HEK293 (cell line): Measurements from ENCODE around the gene LVRN.

Experiments
- CTCF ChIA-PET: fragments of 350-600 bp; formaldehyde crosslinking; extraction: SDS; loops from one replicate; lab custom pipeline; 2021; ENCODE audit warnings: antibody characterized with exemption; lab: Yijun Ruan, JAX
- POLR2A ChIA-PET: fragments of 300-600 bp; formaldehyde crosslinking; extraction: SDS; loops from one replicate; lab custom pipeline; 2020; ENCODE audit warnings: antibody characterized with exemption, inconsistent platforms; lab: Yijun Ruan, JAX
- H3K27ac ChIP-seq: fragments of 200-500 bp; sonication (Bioruptor generic); 2 replicates; pipeline ENCODE4 v1.5.1; 2014; ENCODE audit warnings: low read depth, low read length, control low read depth, inconsistent platforms; ENCODE audit errors: extremely low read depth
- H3K36me3 ChIP-seq, 2 experiments: fragments of 200-500 bp in 1 of 2; sonication (Bioruptor generic) in 1 of 2; 1 replicate in 1 of 2; 2 replicates in 1 of 2; pipeline ENCODE4 v1.5.1; 2014 to 2017; ENCODE audit warnings: inconsistent platforms in 2 of 2, low read length in 2 of 2; ENCODE audit not compliant: control insufficient read depth in 2 of 2, insufficient read depth in 1 of 2
- H3K4me1 ChIP-seq: fragments of 200-500 bp; sonication (Bioruptor generic); 2 replicates; pipeline ENCODE4 v1.5.1; 2014; ENCODE audit warnings: mild to moderate bottlenecking, low read length, inconsistent platforms; ENCODE audit not compliant: control insufficient read depth, insufficient read depth
- H3K4me3 ChIP-seq: 2 replicates; pipeline ENCODE4 v1.5.1; 2011; ENCODE audit warnings: low read depth, mild to moderate bottlenecking, control low read depth, low read length, moderate library complexity
- H3K9me3 ChIP-seq: fragments of 200-500 bp; sonication (Bioruptor generic); 2 replicates; pipeline ENCODE4 v1.5.1; 2014; ENCODE audit warnings: low read depth, low read length, inconsistent platforms; ENCODE audit not compliant: control insufficient read depth, insufficient read depth
- EGR2 ChIP-seq: fragments of 450-650 bp; formaldehyde crosslinking; IDR thresholded peaks from 2 replicates; pipeline ENCODE4 v1.5.1; 2016; ENCODE audit warnings: low read depth, missing biosample characterization, missing genetic modification characterization
- FEZF1 ChIP-seq: fragments of 450-650 bp; formaldehyde crosslinking; IDR thresholded peaks from 2 replicates; pipeline ENCODE4 v1.5.1; 2016; ENCODE audit warnings: missing biosample characterization, missing genetic modification characterization
- GLI4 ChIP-seq: fragments of 450-650 bp; formaldehyde crosslinking; IDR thresholded peaks from 2 replicates; pipeline ENCODE4 v1.5.1; 2016; ENCODE audit warnings: missing biosample characterization, missing genetic modification characterization
- HOXA7 ChIP-seq: sonication (generic); formaldehyde crosslinking; IDR thresholded peaks from 2 replicates; pipeline ENCODE4 v1.8.1; 2022; ENCODE audit warnings: missing genetic modification reagents, borderline replicate concordance
- REPIN1 ChIP-seq: fragments of 450-650 bp; formaldehyde crosslinking; IDR thresholded peaks from 2 replicates; pipeline ENCODE4 v1.5.1; 2017; ENCODE audit warnings: missing biosample characterization, missing genetic modification characterization, low read depth
- SALL2 ChIP-seq: fragments of 450-650 bp; formaldehyde crosslinking; IDR thresholded peaks from 2 replicates; pipeline ENCODE4 v1.5.0; 2017; ENCODE audit warnings: missing biosample characterization, mild to moderate bottlenecking, missing genetic modification characterization, borderline replicate concordance
- SETDB1 ChIP-seq: IDR thresholded peaks from one replicate; pipeline ENCODE4 v1.6.1; 2017; ENCODE audit warnings: mild to moderate bottlenecking, low read length, moderate library complexity, mixed read lengths; ENCODE audit not compliant: insufficient read length
- YY1 ChIP-seq: fragments of 450-650 bp; formaldehyde crosslinking; IDR thresholded peaks from 2 replicates; pipeline ENCODE4 v1.5.1; 2018; ENCODE audit warnings: missing biosample characterization, missing genetic modification characterization
- ZNF121 ChIP-seq: fragments of 450-650 bp; formaldehyde crosslinking; IDR thresholded peaks from 2 replicates; pipeline ENCODE4 v1.5.1; 2016; ENCODE audit warnings: missing biosample characterization, missing genetic modification characterization
- ZNF138 ChIP-seq: fragments of 450-650 bp; formaldehyde crosslinking; IDR thresholded peaks from 2 replicates; pipeline ENCODE4 v1.5.1; 2016; ENCODE audit warnings: missing biosample characterization, missing genetic modification characterization, borderline replicate concordance
- ZNF155 ChIP-seq: fragments of 450-650 bp; formaldehyde crosslinking; IDR thresholded peaks from 2 replicates; pipeline ENCODE4 v1.5.1; 2016; ENCODE audit warnings: missing biosample characterization, missing genetic modification characterization
- ZNF544 ChIP-seq: fragments of 450-650 bp; formaldehyde crosslinking; IDR thresholded peaks from 2 replicates; pipeline ENCODE4 v1.5.0; 2017; ENCODE audit warnings: missing biosample characterization, missing genetic modification characterization
- ZNF600 ChIP-seq: fragments of 450-650 bp; formaldehyde crosslinking; IDR thresholded peaks from 2 replicates; pipeline ENCODE4 v1.5.1; 2016; ENCODE audit warnings: missing biosample characterization, missing genetic modification characterization
- ZNF624 ChIP-seq: fragments of 450-650 bp; formaldehyde crosslinking; IDR thresholded peaks from 2 replicates; pipeline ENCODE4 v1.5.1; 2017; ENCODE audit warnings: missing biosample characterization, missing genetic modification characterization
- ZNF658 ChIP-seq: fragments of 450-650 bp; formaldehyde crosslinking; IDR thresholded peaks from 2 replicates; pipeline ENCODE4; 2016; ENCODE audit warnings: missing biosample characterization, missing genetic modification characterization
- TF ChIP-seq, protein P1 (sequence below): fragments of 450-650 bp; formaldehyde crosslinking; IDR thresholded peaks from 2 replicates; pipeline ENCODE4 v1.5.0; 2017; ENCODE audit warnings: missing biosample characterization, missing genetic modification characterization, borderline replicate concordance
- TF ChIP-seq, protein P2 (sequence below): fragments of 450-650 bp; formaldehyde crosslinking; IDR thresholded peaks from 2 replicates; pipeline ENCODE4 v1.5.1; 2017; ENCODE audit warnings: missing biosample characterization, missing genetic modification characterization
- TF ChIP-seq, protein P3 (sequence below): fragments of 450-650 bp; formaldehyde crosslinking; IDR thresholded peaks from 2 replicates; pipeline ENCODE4 v1.5.1; 2016; ENCODE audit warnings: missing biosample characterization, missing genetic modification characterization, borderline replicate concordance
- TF ChIP-seq, protein P4 (sequence below): fragments of 450-650 bp; formaldehyde crosslinking; IDR thresholded peaks from 2 replicates; pipeline ENCODE4 v1.5.1; 2016; ENCODE audit warnings: missing biosample characterization, missing genetic modification characterization
- TF ChIP-seq, protein P5 (sequence below): fragments of 450-650 bp; formaldehyde crosslinking; IDR thresholded peaks from 2 replicates; pipeline ENCODE4 v1.5.1; 2016; ENCODE audit warnings: missing biosample characterization, missing genetic modification characterization
- TF ChIP-seq, protein P6 (sequence below): fragments of 450-650 bp; formaldehyde crosslinking; IDR thresholded peaks from 2 replicates; pipeline ENCODE4 v1.5.1; 2016; ENCODE audit warnings: missing biosample characterization, missing genetic modification characterization

LVRN gene

DNA sequence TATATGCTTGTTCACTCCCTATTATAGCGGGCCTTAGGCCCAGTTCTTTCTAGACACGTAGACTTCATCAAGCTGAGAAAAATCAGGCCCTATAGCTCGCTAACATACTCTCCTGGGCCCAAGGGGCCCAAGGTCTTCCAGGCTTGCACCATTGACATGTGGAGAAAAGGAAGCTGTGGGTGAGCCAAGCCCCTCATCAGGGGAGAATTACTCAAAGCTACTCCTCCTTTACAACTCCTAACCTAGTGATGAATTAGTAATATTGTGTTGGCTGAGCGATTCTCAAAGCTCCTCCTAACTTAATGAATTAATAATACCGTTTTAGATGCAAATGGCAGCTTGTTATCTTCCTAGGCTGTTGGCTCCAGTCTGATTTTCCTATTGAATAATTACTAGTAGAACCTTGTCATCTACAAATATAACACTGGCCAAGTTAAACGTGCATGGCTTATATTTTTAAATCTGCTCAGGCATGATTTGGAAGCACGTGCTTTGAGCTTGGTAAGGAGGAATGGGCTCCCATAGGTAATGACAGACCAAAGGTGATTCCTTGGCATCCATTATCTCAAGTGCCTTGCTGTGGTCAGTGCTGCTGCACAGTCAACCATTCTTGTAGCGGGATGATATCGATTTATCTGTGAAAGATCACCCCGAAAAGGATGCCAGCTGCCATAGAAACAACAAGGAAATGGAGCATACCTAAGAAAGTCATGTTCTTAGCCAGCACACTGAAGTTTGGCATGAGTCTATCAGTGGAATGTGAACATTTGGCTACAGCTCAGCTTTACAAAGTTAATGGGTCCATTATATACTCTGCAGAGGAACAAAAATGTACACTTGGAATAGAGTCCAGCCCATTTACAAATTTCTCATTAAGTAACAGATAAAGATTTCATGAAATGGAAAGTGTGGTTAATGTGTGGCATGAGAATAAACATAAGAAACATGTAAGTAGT, 23.8 kb downstream of the LVRN start (continued):
- TF ChIP-seq, protein P1, sequence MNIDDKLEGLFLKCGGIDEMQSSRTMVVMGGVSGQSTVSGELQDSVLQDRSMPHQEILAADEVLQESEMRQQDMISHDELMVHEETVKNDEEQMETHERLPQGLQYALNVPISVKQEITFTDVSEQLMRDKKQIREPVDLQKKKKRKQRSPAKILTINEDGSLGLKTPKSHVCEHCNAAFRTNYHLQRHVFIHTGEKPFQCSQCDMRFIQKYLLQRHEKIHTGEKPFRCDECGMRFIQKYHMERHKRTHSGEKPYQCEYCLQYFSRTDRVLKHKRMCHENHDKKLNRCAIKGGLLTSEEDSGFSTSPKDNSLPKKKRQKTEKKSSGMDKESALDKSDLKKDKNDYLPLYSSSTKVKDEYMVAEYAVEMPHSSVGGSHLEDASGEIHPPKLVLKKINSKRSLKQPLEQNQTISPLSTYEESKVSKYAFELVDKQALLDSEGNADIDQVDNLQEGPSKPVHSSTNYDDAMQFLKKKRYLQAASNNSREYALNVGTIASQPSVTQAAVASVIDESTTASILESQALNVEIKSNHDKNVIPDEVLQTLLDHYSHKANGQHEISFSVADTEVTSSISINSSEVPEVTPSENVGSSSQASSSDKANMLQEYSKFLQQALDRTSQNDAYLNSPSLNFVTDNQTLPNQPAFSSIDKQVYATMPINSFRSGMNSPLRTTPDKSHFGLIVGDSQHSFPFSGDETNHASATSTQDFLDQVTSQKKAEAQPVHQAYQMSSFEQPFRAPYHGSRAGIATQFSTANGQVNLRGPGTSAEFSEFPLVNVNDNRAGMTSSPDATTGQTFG (tag by site-specific recombination), result no peak
- TF ChIP-seq, protein P2, sequence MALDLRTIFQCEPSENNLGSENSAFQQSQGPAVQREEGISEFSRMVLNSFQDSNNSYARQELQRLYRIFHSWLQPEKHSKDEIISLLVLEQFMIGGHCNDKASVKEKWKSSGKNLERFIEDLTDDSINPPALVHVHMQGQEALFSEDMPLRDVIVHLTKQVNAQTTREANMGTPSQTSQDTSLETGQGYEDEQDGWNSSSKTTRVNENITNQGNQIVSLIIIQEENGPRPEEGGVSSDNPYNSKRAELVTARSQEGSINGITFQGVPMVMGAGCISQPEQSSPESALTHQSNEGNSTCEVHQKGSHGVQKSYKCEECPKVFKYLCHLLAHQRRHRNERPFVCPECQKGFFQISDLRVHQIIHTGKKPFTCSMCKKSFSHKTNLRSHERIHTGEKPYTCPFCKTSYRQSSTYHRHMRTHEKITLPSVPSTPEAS (tag by site-specific recombination), result no peak
- TF ChIP-seq ZNF155 (tag by site-specific recombination) (no peak), HOXA7 (no peak)
- TF ChIP-seq, protein P3, sequence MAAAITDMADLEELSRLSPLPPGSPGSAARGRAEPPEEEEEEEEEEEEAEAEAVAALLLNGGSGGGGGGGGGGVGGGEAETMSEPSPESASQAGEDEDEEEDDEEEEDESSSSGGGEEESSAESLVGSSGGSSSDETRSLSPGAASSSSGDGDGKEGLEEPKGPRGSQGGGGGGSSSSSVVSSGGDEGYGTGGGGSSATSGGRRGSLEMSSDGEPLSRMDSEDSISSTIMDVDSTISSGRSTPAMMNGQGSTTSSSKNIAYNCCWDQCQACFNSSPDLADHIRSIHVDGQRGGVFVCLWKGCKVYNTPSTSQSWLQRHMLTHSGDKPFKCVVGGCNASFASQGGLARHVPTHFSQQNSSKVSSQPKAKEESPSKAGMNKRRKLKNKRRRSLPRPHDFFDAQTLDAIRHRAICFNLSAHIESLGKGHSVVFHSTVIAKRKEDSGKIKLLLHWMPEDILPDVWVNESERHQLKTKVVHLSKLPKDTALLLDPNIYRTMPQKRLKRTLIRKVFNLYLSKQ (tag by site-specific recombination), result no peak

DNA sequence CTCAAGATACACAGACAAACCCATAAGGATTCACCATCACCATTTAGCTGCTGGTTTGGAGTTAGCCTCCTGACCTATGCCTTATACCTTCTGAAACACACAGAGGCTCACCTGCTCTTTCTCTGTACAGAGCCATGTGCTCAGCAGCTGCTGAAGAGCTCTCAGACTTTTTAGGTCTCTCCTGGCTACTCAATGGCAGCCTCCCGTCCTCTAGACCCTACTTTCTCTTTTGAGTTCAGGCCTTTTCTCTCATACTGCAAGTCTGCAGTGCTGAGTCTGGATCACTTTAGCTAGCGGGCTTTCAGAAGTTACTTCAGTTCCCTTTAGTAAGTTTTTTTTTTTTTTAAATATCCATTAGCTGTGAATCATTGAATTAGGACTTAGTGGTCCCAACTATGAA, 25.7 kb downstream of the LVRN start:
- H3K4me1 ChIP-seq, result no peaks in the 10 kb centered on the region
- H3K4me3 ChIP-seq, result no peak overlapping the region
- H3K27ac ChIP-seq, result no peak overlapping the region
- POLR2A ChIA-PET, result no interaction called here
- TF ChIP-seq ZNF544 (tag by site-specific recombination), result no peak
- TF ChIP-seq ZNF624 (tag by site-specific recombination), result no peak
- TF ChIP-seq EGR2 (tag by site-specific recombination), result no peak
- no peak for TF ChIP-seq SALL2 (tag by site-specific recombination)
- no peak for TF ChIP-seq FEZF1 (tag by site-specific recombination)
- CTCF ChIA-PET, result no interaction called here
- no peaks in the 10 kb centered on the region for H3K9me3 ChIP-seq
- no peaks in the 10 kb centered on the region for H3K36me3 ChIP-seq

DNA sequence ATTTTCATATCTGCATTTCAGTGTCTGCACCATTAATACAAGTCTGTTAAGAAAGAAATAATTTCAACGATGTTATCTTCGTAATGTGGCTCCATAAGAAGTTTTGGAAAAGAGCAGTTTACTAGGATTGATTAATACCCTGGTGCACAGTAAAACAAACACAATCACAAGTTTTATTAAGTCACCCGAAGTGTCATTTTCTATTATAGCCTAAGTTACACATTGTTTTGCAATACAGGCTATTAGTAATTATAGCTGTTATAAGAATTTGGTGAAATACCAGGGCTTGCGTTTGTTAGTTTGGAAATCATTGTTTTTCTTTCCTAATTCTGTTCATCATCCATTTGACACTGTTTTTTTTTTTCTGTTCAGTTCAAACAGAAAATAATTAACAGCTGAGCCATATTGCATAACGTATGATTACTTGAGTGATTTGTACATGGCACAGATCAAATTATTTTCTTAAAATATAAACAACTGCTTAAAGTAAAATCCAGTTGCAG, 30.6 kb downstream of the LVRN start:
- TF ChIP-seq, protein P4, sequence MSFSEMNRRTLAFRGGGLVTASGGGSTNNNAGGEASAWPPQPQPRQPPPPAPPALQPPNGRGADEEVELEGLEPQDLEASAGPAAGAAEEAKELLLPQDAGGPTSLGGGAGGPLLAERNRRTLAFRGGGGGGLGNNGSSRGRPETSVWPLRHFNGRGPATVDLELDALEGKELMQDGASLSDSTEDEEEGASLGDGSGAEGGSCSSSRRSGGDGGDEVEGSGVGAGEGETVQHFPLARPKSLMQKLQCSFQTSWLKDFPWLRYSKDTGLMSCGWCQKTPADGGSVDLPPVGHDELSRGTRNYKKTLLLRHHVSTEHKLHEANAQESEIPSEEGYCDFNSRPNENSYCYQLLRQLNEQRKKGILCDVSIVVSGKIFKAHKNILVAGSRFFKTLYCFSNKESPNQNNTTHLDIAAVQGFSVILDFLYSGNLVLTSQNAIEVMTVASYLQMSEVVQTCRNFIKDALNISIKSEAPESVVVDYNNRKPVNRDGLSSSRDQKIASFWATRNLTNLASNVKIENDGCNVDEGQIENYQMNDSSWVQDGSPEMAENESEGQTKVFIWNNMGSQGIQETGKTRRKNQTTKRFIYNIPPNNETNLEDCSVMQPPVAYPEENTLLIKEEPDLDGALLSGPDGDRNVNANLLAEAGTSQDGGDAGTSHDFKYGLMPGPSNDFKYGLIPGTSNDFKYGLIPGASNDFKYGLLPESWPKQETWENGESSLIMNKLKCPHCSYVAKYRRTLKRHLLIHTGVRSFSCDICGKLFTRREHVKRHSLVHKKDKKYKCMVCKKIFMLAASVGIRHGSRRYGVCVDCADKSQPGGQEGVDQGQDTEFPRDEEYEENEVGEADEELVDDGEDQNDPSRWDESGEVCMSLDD (tag by site-specific recombination), result no peak
- no peak for TF ChIP-seq SETDB1
- no peak for TF ChIP-seq YY1
- TF ChIP-seq, protein P5, sequence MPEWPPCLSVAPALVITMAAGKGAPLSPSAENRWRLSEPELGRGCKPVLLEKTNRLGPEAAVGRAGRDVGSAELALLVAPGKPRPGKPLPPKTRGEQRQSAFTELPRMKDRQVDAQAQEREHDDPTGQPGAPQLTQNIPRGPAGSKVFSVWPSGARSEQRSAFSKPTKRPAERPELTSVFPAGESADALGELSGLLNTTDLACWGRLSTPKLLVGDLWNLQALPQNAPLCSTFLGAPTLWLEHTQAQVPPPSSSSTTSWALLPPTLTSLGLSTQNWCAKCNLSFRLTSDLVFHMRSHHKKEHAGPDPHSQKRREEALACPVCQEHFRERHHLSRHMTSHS, result no peak
- TF ChIP-seq ZNF121 (tag by site-specific recombination), result no peak
- TF ChIP-seq, protein P6, sequence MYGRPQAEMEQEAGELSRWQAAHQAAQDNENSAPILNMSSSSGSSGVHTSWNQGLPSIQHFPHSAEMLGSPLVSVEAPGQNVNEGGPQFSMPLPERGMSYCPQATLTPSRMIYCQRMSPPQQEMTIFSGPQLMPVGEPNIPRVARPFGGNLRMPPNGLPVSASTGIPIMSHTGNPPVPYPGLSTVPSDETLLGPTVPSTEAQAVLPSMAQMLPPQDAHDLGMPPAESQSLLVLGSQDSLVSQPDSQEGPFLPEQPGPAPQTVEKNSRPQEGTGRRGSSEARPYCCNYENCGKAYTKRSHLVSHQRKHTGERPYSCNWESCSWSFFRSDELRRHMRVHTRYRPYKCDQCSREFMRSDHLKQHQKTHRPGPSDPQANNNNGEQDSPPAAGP (tag by site-specific recombination), result no peak
- TF ChIP-seq GLI4 (tag by site-specific recombination), result no peak
- no peak for TF ChIP-seq ZNF658 (tag by site-specific recombination)
- no peak for TF ChIP-seq ZNF600 (tag by site-specific recombination)
- TF ChIP-seq ZNF138, result no peak
- no peak for TF ChIP-seq REPIN1
- ChIA-PET POLR2A (no interaction called here), CTCF (no interaction called here)
- Histone ChIP-seq H3K4me1 (no peaks in the 10 kb centered on the region), H3K9me3 (no peaks in the 10 kb centered on the region), H3K27ac (no peak overlapping the region), H3K36me3 (no peaks in the 10 kb centered on the region), H3K4me3 (no peak overlapping the region)
